AG04450 (cell line): ENCODE data around the gene PSMD3. TPM values are rescaled to one million over a fixed set of nuclear protein-coding genes. Genes with fewer than 3 reads are reported as not detected.

Source experiments
- CTCF ChIA-PET: fragments of 300-600, 350-600 bp; formaldehyde crosslinking; extraction: SDS; loops from one replicate; lab custom pipeline; 2022; ENCODE audit warnings: antibody characterized with exemption, inconsistent platforms; lab: Charles Lee
- POLR2A ChIA-PET: fragments of 350-600 bp; formaldehyde crosslinking; extraction: SDS; loops from one replicate; lab custom pipeline; 2021; ENCODE audit warnings: antibody characterized with exemption, inconsistent platforms; lab: Yijun Ruan, JAX
- DNase-seq: peaks from one replicate; pipeline ENCODE4 v3.0.0-alpha.2; 2011; ENCODE audit warnings: low read depth, low spot score
- H3K27ac ChIP-seq: one replicate; pipeline ENCODE4 v1.5.1; 2012; ENCODE audit warnings: low read depth, low read length, control low read depth
- H3K27me3 ChIP-seq: one replicate; pipeline ENCODE4 v1.6.0; 2012; ENCODE audit warnings: low read length; ENCODE audit not compliant: control insufficient read depth, insufficient read depth
- H3K4me3 ChIP-seq: 2 replicates; pipeline ENCODE4 v1.5.1; 2011; ENCODE audit warnings: mild to moderate bottlenecking, low read depth, low read length, control low read depth
- H3K9me3 ChIP-seq: 2 replicates; pipeline ENCODE4 v1.5.1; 2012; ENCODE audit warnings: low read length; ENCODE audit not compliant: control insufficient read depth, insufficient read depth
- CTCF ChIP-seq: IDR thresholded peaks from 2 replicates; pipeline ENCODE4 v1.5.1; 2011; ENCODE audit warnings: low read depth, low read length, control low read depth, inconsistent platforms
- polyA plus RNA-seq: library from polyadenylated mRNA; depleted of rRNA; stranded (reverse); fragments of >200 nt; gene quantifications from 2 replicates; pipeline ENCODE4 v1.2.3, GENCODE V29; 2011; rRNA removed
- small RNA-seq: library from RNA; depleted of rRNA; stranded (forward); fragments of <200 nt; gene quantifications from one replicate; pipeline ENCODE3, GENCODE V24; 2012; ENCODE audit warnings: low read depth; ENCODE audit not compliant: insufficient read length

Gene PSMD3
- polyA plus RNA-seq, 1 experiment = 62.6 TPM

GRCh38 chr17:40038882-40039513, 58.4 kb downstream of the PSMD3 start:
- Histone ChIP-seq H3K27me3 (no peaks in the 10 kb centered on the region), H3K27ac (peak overlapping the region; percentile 52), H3K9me3 (no peaks in the 10 kb centered on the region), H3K4me3 (no peak overlapping the region; the same call in 1 of the 2 replicates)
- peak; percentile 66 for DNase-seq
- ChIA-PET CTCF (interaction anchor here (0.6 to 3.3 kb wide), 12 partner anchors 9 to 163 kb away, joined by 3 to 46 read pairs (median 6); partner anchors contain the start of genes MED24 and NR1D1), POLR2A (interaction anchor here (0.7 to 1.1 kb wide), 6 partner anchors 15 to 105 kb away, joined by 3 to 6 read pairs (median 4); partner anchors contain the start of gene MED24)
- TF ChIP-seq CTCF = peak; percentile 87

- no peak for TF ChIP-seq CTCF
- POLR2A ChIA-PET = interaction anchor here (1.1 kb wide), 1 partner anchor 13 kb away, joined by 4 read pairs; the partner anchor contains the start of gene MED24
- no peak for DNase-seq
- Histone ChIP-seq H3K27me3 (no peaks in the 10 kb centered on the region), H3K9me3 (no peaks in the 10 kb centered on the region), H3K27ac (no peak overlapping the region), H3K4me3 (no peak overlapping the region)
- CTCF ChIA-PET = interaction anchor here (0.7 to 1.5 kb wide), 2 partner anchors 14 to 72 kb away, joined by 3 read pairs; no protein-coding TSS in a partner anchor
Observed at GRCh38 chr17:40041196-40041595, 60.6 kb downstream of the PSMD3 start.

Small RNA genes lying within 50 kb of the gene (small RNA-seq; reads per million reads assigned to genes)
- 540 reads per million, percentile 94 among the genes with 10 or more reads in this experiment for gene SNORD124

Other genes starting within 250 kb of the PSMD3 start
- 0.05 and 0.14 TPM in 2 replicates for gene GRB7, start 242.9 kb upstream of the PSMD3 start, polyA plus RNA-seq
- gene IKZF3, start 116.5 kb upstream of the PSMD3 start, polyA plus RNA-seq = not detected in 2 replicates
- gene ZPBP2, start 112.6 kb upstream of the PSMD3 start, polyA plus RNA-seq = not detected in 2 replicates
- 5.0 and 5.3 TPM in 2 replicates for gene GSDMB, start 62.2 kb upstream of the PSMD3 start, polyA plus RNA-seq
- gene ORMDL3, start 53.2 kb upstream of the PSMD3 start, polyA plus RNA-seq = 45.6 and 76.0 TPM in 2 replicates
- gene LRRC3C, start 53.1 kb upstream of the PSMD3 start, polyA plus RNA-seq = not detected in 2 replicates
- not detected in 2 replicates for gene GSDMA, start 17.8 kb upstream of the PSMD3 start, polyA plus RNA-seq
- gene CSF3, start 34.6 kb downstream of the PSMD3 start, polyA plus RNA-seq = 0.05 TPM in 1 of 2 replicates, not detected in the other
- gene MED24, start 73.6 kb downstream of the PSMD3 start, polyA plus RNA-seq = 47.0 and 54.0 TPM in 2 replicates
- 25.2 and 32.0 TPM in 2 replicates for gene THRA, start 82.2 kb downstream of the PSMD3 start, polyA plus RNA-seq
- gene NR1D1, start 119.8 kb downstream of the PSMD3 start, polyA plus RNA-seq = 0.62 and 1.0 TPM in 2 replicates
- 69.8 and 92.2 TPM in 2 replicates for gene MSL1, start 141.2 kb downstream of the PSMD3 start, polyA plus RNA-seq
- gene CASC3, start 159.7 kb downstream of the PSMD3 start, polyA plus RNA-seq = 40.1 and 46.9 TPM in 2 replicates
- gene RAPGEFL1, start 196.7 kb downstream of the PSMD3 start, polyA plus RNA-seq = 2.9 and 3.0 TPM in 2 replicates
- 8.1 and 8.6 TPM in 2 replicates for gene WIPF2, start 238.5 kb downstream of the PSMD3 start, polyA plus RNA-seq